Fibroblast of lung (primary cell): ENCODE data around the gene TAS2R4.

Experiments
- CTCF ChIP-seq, 2 donors: IDR thresholded peaks in 1 of 2; conservative IDR thresholded peaks in 1 of 2; 1 replicate in 1 of 2; 2 replicates in 1 of 2; pipeline ENCODE4 v1.5.1; 2011 to 2012; ENCODE audit warnings: low read length in 2 of 2, control low read depth in 1 of 2, inconsistent platforms in 1 of 2, low read depth in 1 of 2, mild to moderate bottlenecking in 1 of 2
- EZH2 ChIP-seq: IDR thresholded peaks from 2 replicates; pipeline ENCODE4 v1.5.1; 2012; ENCODE audit warnings: low read length, control low read depth, mild to moderate bottlenecking; ENCODE audit errors: missing control alignments

DNA sequence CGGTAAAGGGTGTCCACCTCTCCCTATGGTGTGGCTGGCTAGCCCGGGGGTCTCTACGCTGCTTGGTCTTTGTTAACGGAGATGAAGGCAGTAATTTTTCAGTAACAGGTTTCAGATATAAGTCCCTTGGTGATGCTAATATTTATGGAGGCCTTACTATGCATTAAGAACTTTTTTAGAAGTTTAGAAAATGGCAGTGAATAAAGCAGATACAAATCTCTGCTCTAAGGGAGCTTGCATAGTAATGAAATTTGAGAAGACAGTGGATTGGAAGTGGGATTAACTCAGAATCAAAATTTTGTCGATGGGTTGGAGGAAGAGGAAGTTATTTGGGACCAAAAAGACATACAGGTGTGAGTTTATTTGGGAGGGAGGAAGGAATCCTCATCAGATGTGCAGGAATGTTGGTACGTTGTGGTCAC, 37.9 kb upstream of the TAS2R4 start:
- TF ChIP-seq EZH2 (no peak), CTCF (conservative IDR thresholded peaks at IDR 0.05 in 1 of 2, IDR thresholded peaks at IDR 0.05 in 1 of 2; ENCODE audit: low read depth in 1 of 2, low read length in 2 of 2) (peak; percentile 3 to 41)
